ENCODE data around the gene NOBOX.
"Not testable (repeated sequence)": the region's sequence is repeated elsewhere in the genome, so short reads cannot be mapped to it uniquely, and the experiment has no call there.

DNA sequence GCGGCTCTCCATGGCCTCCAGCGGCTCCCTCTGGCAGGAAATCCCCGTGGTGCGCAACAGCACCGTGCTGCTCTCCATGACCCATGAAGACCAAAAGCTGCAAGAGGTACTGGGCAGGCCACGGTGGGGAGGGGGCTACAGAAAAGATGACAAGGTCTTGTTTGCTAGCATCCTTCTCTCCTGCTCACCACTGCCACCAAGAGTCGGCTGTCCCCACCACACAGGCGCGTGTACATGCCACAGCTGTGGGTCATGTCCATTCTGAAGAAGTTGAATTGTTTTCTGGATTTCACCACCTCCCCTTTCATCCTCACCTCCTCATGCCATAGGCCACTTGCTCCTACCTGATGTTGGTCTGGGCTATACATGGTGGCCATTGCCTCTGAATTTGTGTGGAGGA lies 36.2 kb downstream of the NOBOX start:
- not testable (repeated sequence) for TF ChIP-seq POLR2A (IDR thresholded peaks at IDR 0.05)
- TF ChIP-seq, protein P1, sequence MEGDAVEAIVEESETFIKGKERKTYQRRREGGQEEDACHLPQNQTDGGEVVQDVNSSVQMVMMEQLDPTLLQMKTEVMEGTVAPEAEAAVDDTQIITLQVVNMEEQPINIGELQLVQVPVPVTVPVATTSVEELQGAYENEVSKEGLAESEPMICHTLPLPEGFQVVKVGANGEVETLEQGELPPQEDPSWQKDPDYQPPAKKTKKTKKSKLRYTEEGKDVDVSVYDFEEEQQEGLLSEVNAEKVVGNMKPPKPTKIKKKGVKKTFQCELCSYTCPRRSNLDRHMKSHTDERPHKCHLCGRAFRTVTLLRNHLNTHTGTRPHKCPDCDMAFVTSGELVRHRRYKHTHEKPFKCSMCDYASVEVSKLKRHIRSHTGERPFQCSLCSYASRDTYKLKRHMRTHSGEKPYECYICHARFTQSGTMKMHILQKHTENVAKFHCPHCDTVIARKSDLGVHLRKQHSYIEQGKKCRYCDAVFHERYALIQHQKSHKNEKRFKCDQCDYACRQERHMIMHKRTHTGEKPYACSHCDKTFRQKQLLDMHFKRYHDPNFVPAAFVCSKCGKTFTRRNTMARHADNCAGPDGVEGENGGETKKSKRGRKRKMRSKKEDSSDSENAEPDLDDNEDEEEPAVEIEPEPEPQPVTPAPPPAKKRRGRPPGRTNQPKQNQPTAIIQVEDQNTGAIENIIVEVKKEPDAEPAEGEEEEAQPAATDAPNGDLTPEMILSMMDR (IDR thresholded peaks at IDR 0.05): not testable (repeated sequence)

Measured in adrenal gland (tissue), 5 donors.